Inflammatory macrophage treated with lipopolysaccharide for 1 hour (primary cell): ENCODE data around the gene OSM.

Experiments used
- DNase-seq, 2 donors: peaks; one replicate each; pipeline ENCODE4 v3.0.0-alpha.2; 2020 to 2022

The OSM gene

GRCh38 chr22:30284172-30284571 lies 17.5 kb upstream of the OSM start:
- DNase-seq = no peak

- no peak for DNase-seq
Observed at GRCh38 chr22:30283342-30283741, 16.7 kb upstream of the OSM start.

GRCh38 chr22:30282616-30283046 lies 16.0 kb upstream of the OSM start:
- DNase-seq = peak; percentile 54 to 74

GRCh38 chr22:30280505-30280904 lies 13.9 kb upstream of the OSM start:
- no peak for DNase-seq

GRCh38 chr22:30279932-30280331 lies 13.3 kb upstream of the OSM start:
- DNase-seq = no peak

GRCh38 chr22:30279046-30279788 lies 12.6 kb upstream of the OSM start:
- DNase-seq = peak; percentile 94 to 96

- peak; percentile 65 to 69 for DNase-seq
Observed at GRCh38 chr22:30277547-30278344, 11.1 kb upstream of the OSM start.

GRCh38 chr22:30276039-30276438 lies 9.4 kb upstream of the OSM start:
- no peak for DNase-seq

- DNase-seq = no peak
Observed at GRCh38 chr22:30275625-30276024, 9.0 kb upstream of the OSM start.

GRCh38 chr22:30274437-30274812 lies 7.8 kb upstream of the OSM start:
- no peak for DNase-seq

GRCh38 chr22:30273711-30274436 lies 7.2 kb upstream of the OSM start:
- peak in 1 of 2 donors; percentile 64 for DNase-seq

- peak; percentile 67 to 77 for DNase-seq
Observed at GRCh38 chr22:30272781-30273601, 6.3 kb upstream of the OSM start.

GRCh38 chr22:30270832-30271231 lies 4.2 kb upstream of the OSM start:
- peak; percentile 98 for DNase-seq

GRCh38 chr22:30268331-30268730 lies 1.7 kb upstream of the OSM start:
- no peak for DNase-seq

- peak; percentile 73 for DNase-seq
Observed at GRCh38 chr22:30267382-30268302, 991 bp upstream of the OSM start.

- peak; percentile 67 to 72 for DNase-seq
Observed at GRCh38 chr22:30265823-30266444, 717 bp downstream of the OSM start.

GRCh38 chr22:30265131-30265720 lies 1.4 kb downstream of the OSM start:
- DNase-seq = no peak

- DNase-seq = no peak
Observed at GRCh38 chr22:30263883-30264282, 2.8 kb downstream of the OSM start.

- DNase-seq = peak; percentile 81 to 89
Observed at GRCh38 chr22:30262917-30263741, 3.5 kb downstream of the OSM start.

- DNase-seq = no peak
Observed at GRCh38 chr22:30262112-30262511, 4.5 kb downstream of the OSM start.
